ENCODE results near the gene PPP2R3A.
A peak's percentile ranks its signal among the peaks of the same experiment; 100 is the strongest.
"Not testable (repeated sequence)": the region's sequence is repeated elsewhere in the genome, so short reads cannot be mapped to it uniquely, and the experiment has no call there.

Gene PPP2R3A

GRCh38 chr3:135965506-135966270 is at the start of gene PPP2R3A:
TSS of gene PPP2R3A (plus strand) at chr3:135965728. CDS start at chr3:136001499, 35,771 bp downstream.
- Mint-ChIP-seq H3K4me1 (ENCODE audit: low read depth) (peaks cover 12% of the 10 kb centered on the region), H3K4me3 (peak within 1 kb of the TSS; percentile 83), H3K36me3 (no peaks in the 10 kb centered on the region), H3K27me3 (peaks cover 13% of the 10 kb centered on the region), H3K27ac (no peak within 1 kb of the TSS), H3K9me3 (ENCODE audit: low read depth) (peaks cover 6% of the 10 kb centered on the region)

GRCh38 chr3:135916310-135916709 is 49.2 kb upstream of the PPP2R3A start:
- Mint-ChIP-seq H3K36me3 (no peaks in the 10 kb centered on the region), H3K27me3 (peaks cover 12% of the 10 kb centered on the region), H3K4me3 (no peak overlapping the region), H3K27ac (no peak overlapping the region), H3K4me1 (ENCODE audit: low read depth) (no peaks in the 10 kb centered on the region), H3K9me3 (ENCODE audit: low read depth) (no peaks in the 10 kb centered on the region)

- H3K9me3 Mint-ChIP-seq (ENCODE audit: low read depth), result no peaks in the 10 kb centered on the region
- H3K4me1 Mint-ChIP-seq (ENCODE audit: low read depth), result no peaks in the 10 kb centered on the region
- peaks cover 12% of the 10 kb centered on the region for H3K27me3 Mint-ChIP-seq
- no peak overlapping the region for H3K27ac Mint-ChIP-seq
- H3K36me3 Mint-ChIP-seq, result no peaks in the 10 kb centered on the region
- no peak overlapping the region for H3K4me3 Mint-ChIP-seq
Measured at GRCh38 chr3:135917076-135917475, 48.5 kb upstream of the PPP2R3A start.

GRCh38 chr3:135917927-135918597 is 47.5 kb upstream of the PPP2R3A start:
- H3K9me3 Mint-ChIP-seq (ENCODE audit: low read depth), result no peaks in the 10 kb centered on the region
- peaks cover 12% of the 10 kb centered on the region for H3K27me3 Mint-ChIP-seq
- no peak overlapping the region for H3K4me3 Mint-ChIP-seq
- no peak overlapping the region for H3K27ac Mint-ChIP-seq
- H3K4me1 Mint-ChIP-seq (ENCODE audit: low read depth), result no peaks in the 10 kb centered on the region
- H3K36me3 Mint-ChIP-seq, result no peaks in the 10 kb centered on the region

GRCh38 chr3:135918600-135918999 is 46.9 kb upstream of the PPP2R3A start:
- Mint-ChIP-seq H3K4me1 (ENCODE audit: low read depth) (no peaks in the 10 kb centered on the region), H3K36me3 (no peaks in the 10 kb centered on the region), H3K27me3 (peaks cover 12% of the 10 kb centered on the region), H3K9me3 (ENCODE audit: low read depth) (no peaks in the 10 kb centered on the region), H3K4me3 (no peak overlapping the region), H3K27ac (no peak overlapping the region)

GRCh38 chr3:135920275-135920674 is 45.3 kb upstream of the PPP2R3A start:
- H3K27me3 Mint-ChIP-seq, result peaks cover 12% of the 10 kb centered on the region
- no peak overlapping the region for H3K4me3 Mint-ChIP-seq
- no peaks in the 10 kb centered on the region for H3K36me3 Mint-ChIP-seq

GRCh38 chr3:135922903-135923250 is 42.7 kb upstream of the PPP2R3A start:
- peaks cover 7% of the 10 kb centered on the region for H3K27me3 Mint-ChIP-seq

More at GRCh38 chr3:135920275-135920674, 45.3 kb upstream of the PPP2R3A start:
- Mint-ChIP-seq H3K27ac (no peak overlapping the region), H3K4me1 (ENCODE audit: low read depth) (no peaks in the 10 kb centered on the region), H3K9me3 (ENCODE audit: low read depth) (no peaks in the 10 kb centered on the region)

GRCh38 chr3:135924506-135924905 is 41.0 kb upstream of the PPP2R3A start:
- Mint-ChIP-seq H3K9me3 (ENCODE audit: low read depth) (no peaks in the 10 kb centered on the region), H3K36me3 (no peaks in the 10 kb centered on the region), H3K27me3 (peaks cover 3% of the 10 kb centered on the region), H3K4me1 (ENCODE audit: low read depth) (no peaks in the 10 kb centered on the region), H3K4me3 (no peak overlapping the region), H3K27ac (no peak overlapping the region)

More at GRCh38 chr3:135922903-135923250, 42.7 kb upstream of the PPP2R3A start:
- H3K9me3 Mint-ChIP-seq (ENCODE audit: low read depth), result no peaks in the 10 kb centered on the region
- no peaks in the 10 kb centered on the region for H3K36me3 Mint-ChIP-seq
- H3K4me3 Mint-ChIP-seq, result no peak overlapping the region
- no peaks in the 10 kb centered on the region for H3K4me1 Mint-ChIP-seq (ENCODE audit: low read depth)
- no peak overlapping the region for H3K27ac Mint-ChIP-seq

GRCh38 chr3:135926664-135927063 is 38.9 kb upstream of the PPP2R3A start:
- H3K27me3 Mint-ChIP-seq, result peaks cover 3% of the 10 kb centered on the region
- H3K4me3 Mint-ChIP-seq, result no peak overlapping the region
- no peak overlapping the region for H3K27ac Mint-ChIP-seq
- no peaks in the 10 kb centered on the region for H3K36me3 Mint-ChIP-seq
- no peaks in the 10 kb centered on the region for H3K4me1 Mint-ChIP-seq (ENCODE audit: low read depth)
- H3K9me3 Mint-ChIP-seq (ENCODE audit: low read depth), result no peaks in the 10 kb centered on the region

GRCh38 chr3:135927155-135927554 is 38.4 kb upstream of the PPP2R3A start:
- Mint-ChIP-seq H3K9me3 (ENCODE audit: low read depth) (no peaks in the 10 kb centered on the region), H3K27me3 (peaks cover 3% of the 10 kb centered on the region), H3K27ac (no peak overlapping the region), H3K36me3 (no peaks in the 10 kb centered on the region), H3K4me1 (ENCODE audit: low read depth) (no peaks in the 10 kb centered on the region), H3K4me3 (no peak overlapping the region)

- Mint-ChIP-seq H3K27ac (no peak overlapping the region), H3K4me1 (ENCODE audit: low read depth) (no peaks in the 10 kb centered on the region), H3K36me3 (no peaks in the 10 kb centered on the region), H3K4me3 (no peak overlapping the region), H3K9me3 (ENCODE audit: low read depth) (no peaks in the 10 kb centered on the region), H3K27me3 (peaks cover 3% of the 10 kb centered on the region)
Measured at GRCh38 chr3:135929670-135930069, 35.9 kb upstream of the PPP2R3A start.

- H3K9me3 Mint-ChIP-seq (ENCODE audit: low read depth), result no peaks in the 10 kb centered on the region
- H3K4me3 Mint-ChIP-seq, result no peak overlapping the region
- peaks cover 3% of the 10 kb centered on the region for H3K27me3 Mint-ChIP-seq
- H3K27ac Mint-ChIP-seq, result no peak overlapping the region
- no peaks in the 10 kb centered on the region for H3K4me1 Mint-ChIP-seq (ENCODE audit: low read depth)
- no peaks in the 10 kb centered on the region for H3K36me3 Mint-ChIP-seq
Measured at GRCh38 chr3:135930255-135930654, 35.3 kb upstream of the PPP2R3A start.

- H3K9me3 Mint-ChIP-seq (ENCODE audit: low read depth); H3K27me3 Mint-ChIP-seq; H3K27ac Mint-ChIP-seq; H3K4me3 Mint-ChIP-seq; H3K36me3 Mint-ChIP-seq; H3K4me1 Mint-ChIP-seq (ENCODE audit: low read depth): not testable (repeated sequence)
Measured at GRCh38 chr3:135935171-135935570, 30.4 kb upstream of the PPP2R3A start.

- not testable (repeated sequence) for H3K36me3 Mint-ChIP-seq; H3K27me3 Mint-ChIP-seq; H3K9me3 Mint-ChIP-seq (ENCODE audit: low read depth); H3K27ac Mint-ChIP-seq; H3K4me1 Mint-ChIP-seq (ENCODE audit: low read depth); H3K4me3 Mint-ChIP-seq
Measured at GRCh38 chr3:135937766-135938165, 27.8 kb upstream of the PPP2R3A start.

GRCh38 chr3:135944831-135945230 is 20.7 kb upstream of the PPP2R3A start:
- H3K27me3 Mint-ChIP-seq, result peaks cover 10% of the 10 kb centered on the region
- H3K36me3 Mint-ChIP-seq, result no peaks in the 10 kb centered on the region
- no peaks in the 10 kb centered on the region for H3K9me3 Mint-ChIP-seq (ENCODE audit: low read depth)
- no peak overlapping the region for H3K27ac Mint-ChIP-seq
- no peak overlapping the region for H3K4me3 Mint-ChIP-seq
- no peaks in the 10 kb centered on the region for H3K4me1 Mint-ChIP-seq (ENCODE audit: low read depth)

- Mint-ChIP-seq H3K36me3 (peaks cover 2% of the 10 kb centered on the region), H3K9me3 (ENCODE audit: low read depth) (peaks cover 8% of the 10 kb centered on the region), H3K27ac (no peak overlapping the region), H3K4me1 (ENCODE audit: low read depth) (no peaks in the 10 kb centered on the region), H3K4me3 (no peak overlapping the region), H3K27me3 (peaks cover 17% of the 10 kb centered on the region)
Measured at GRCh38 chr3:135950941-135951340, 14.6 kb upstream of the PPP2R3A start.
